HCT116 (cell line): ENCODE data around the gene BACE1. TPM values are rescaled to one million over a fixed set of nuclear protein-coding genes. Genes with fewer than 3 reads are reported as not detected.

Source experiments
- ATAC-seq: fragments of 200-7000 bp; cut with Tn5 transposase; 2 replicates; pipeline ENCODE4 v1.9.1; 2020; ENCODE audit warnings: mild to moderate bottlenecking, moderate library complexity
- BruUV-seq: library from RNA; stranded (reverse); fragments of 400-500 nt; replicated peaks from 2 replicates; lab custom pipeline; 2021; lab: Mats Ljungman, UMichigan
- CTCF ChIA-PET: fragments of 300-600 bp; sonication (Branson Sonifier 250); formaldehyde crosslinking; loops from one replicate; lab custom pipeline; 2021; ENCODE audit warnings: antibody characterized with exemption; lab: Charles Lee
- POLR2A ChIA-PET: fragments of 300-600, 350-600 bp; sonication (Branson Sonifier 250); formaldehyde crosslinking; loops from one replicate; lab custom pipeline; 2021; ENCODE audit warnings: antibody characterized with exemption; lab: Charles Lee
- RAD21 ChIA-PET, 2 experiments: fragments of 300-600 bp; sonication (Branson Sonifier 250); formaldehyde crosslinking; loops; one replicate each; lab custom pipeline; 2023; ENCODE audit warnings: low total read pairs in 2 of 2; ENCODE audit not compliant: uncharacterized antibody in 2 of 2, unreplicated experiment in 2 of 2, low non-redundant PET in 1 of 2; lab: Charles Lee
- DNase-seq: peaks from one replicate; pipeline ENCODE4 v3.0.0-alpha.2; 2010; ENCODE audit warnings: low read depth, low spot score
- H2AFZ ChIP-seq: fragments of 200-600 bp; shearing (Covaris generic), sonication (generic); 2 replicates; pipeline ENCODE4 v1.6.1; 2017; ENCODE audit warnings: low read depth, mixed run types, mixed read lengths, antibody characterized with exemption, low read length; ENCODE audit not compliant: poor library complexity, severe bottlenecking
- H3K27ac ChIP-seq: 2 replicates; pipeline ENCODE4 v1.5.1; 2012; ENCODE audit warnings: low read depth, low read length
- H3K27me3 ChIP-seq: fragments of 200-600 bp; sonication (generic); 2 replicates; pipeline ENCODE4 v1.6.1; 2016; ENCODE audit warnings: mixed run types, low read length, mixed read lengths; ENCODE audit not compliant: insufficient read depth
- H3K36me3 ChIP-seq, 2 experiments: fragments of 200-500 bp in 1 of 2; fragments of 200-600 bp in 1 of 2; sonication (Bioruptor generic) in 1 of 2; sonication (generic) in 1 of 2; 2 replicates each; pipeline versions ENCODE4 v1.5.1 to v1.6.1; 2014 to 2016; ENCODE audit warnings: low read length in 2 of 2, inconsistent platforms in 1 of 2, mixed read lengths in 1 of 2, mixed run types in 1 of 2; ENCODE audit not compliant: insufficient read depth in 2 of 2, control insufficient read depth in 1 of 2
- H3K4me1 ChIP-seq, 2 experiments: fragments of 200-600 bp in 1 of 2; sonication (generic) in 1 of 2; 2 replicates each; pipeline versions ENCODE4 v1.5.1 to v1.6.1; 2012 to 2017; ENCODE audit warnings: low read length in 2 of 2, inconsistent platforms in 1 of 2, mild to moderate bottlenecking in 1 of 2, mixed read lengths in 1 of 2, mixed run types in 1 of 2, moderate library complexity in 1 of 2; ENCODE audit not compliant: insufficient read depth in 2 of 2, control insufficient read depth in 1 of 2
- H3K4me2 ChIP-seq: fragments of 200-600 bp; sonication (generic); 2 replicates; pipeline ENCODE4 v1.6.1; 2017; ENCODE audit warnings: mixed run types, low read length, mixed read lengths
- H3K4me3 ChIP-seq, 2 experiments: fragments of 200-600 bp in 1 of 2; sonication (generic) in 1 of 2; replicated peaks in 1 of 2; 2 replicates each; pipeline ENCODE4 v1.5.1; 2011 to 2016; ENCODE audit warnings: low read length in 2 of 2, control low read depth in 1 of 2, low read depth in 1 of 2, mild to moderate bottlenecking in 1 of 2, mixed read lengths in 1 of 2, mixed run types in 1 of 2
- H3K79me2 ChIP-seq: fragments of 200-600 bp; sonication (generic); 2 replicates; pipeline ENCODE4 v1.6.1; 2017; ENCODE audit warnings: mild to moderate bottlenecking, mixed run types, low read length, moderate library complexity, mixed read lengths; ENCODE audit not compliant: insufficient read depth
- H3K9ac ChIP-seq: fragments of 200-600 bp; sonication (generic); 2 replicates; pipeline ENCODE4 v1.6.1; 2016; ENCODE audit warnings: low read length, mixed read lengths
- H3K9me2 ChIP-seq: fragments of 200-600 bp; sonication (generic), shearing (Covaris generic); 2 replicates; pipeline ENCODE4 v1.6.1; 2017; ENCODE audit warnings: mixed run types, mild to moderate bottlenecking, moderate library complexity; ENCODE audit not compliant: insufficient read depth
- H3K9me3 ChIP-seq, 2 experiments: fragments of 200-500 bp in 1 of 2; fragments of 200-600 bp in 1 of 2; sonication (Bioruptor generic) in 1 of 2; sonication (generic) in 1 of 2; 2 replicates each; pipeline ENCODE4 v1.6.1; 2014 to 2017; ENCODE audit warnings: low read length in 2 of 2, mixed read lengths in 2 of 2, inconsistent platforms in 1 of 2, low read depth in 1 of 2, mild to moderate bottlenecking in 1 of 2, mixed run types in 1 of 2, moderate library complexity in 1 of 2; ENCODE audit not compliant: control insufficient read depth in 1 of 2, insufficient read depth in 1 of 2
- H4K20me1 ChIP-seq: fragments of 200-600 bp; sonication (generic), shearing (Covaris generic); 2 replicates; pipeline ENCODE4 v1.6.1; 2017; ENCODE audit warnings: mixed run types, mild to moderate bottlenecking, moderate library complexity; ENCODE audit not compliant: insufficient read depth
- CBX3 ChIP-seq: IDR thresholded peaks from 2 replicates; pipeline ENCODE4 v1.6.1; 2012; ENCODE audit warnings: low read depth
- CEBPB ChIP-seq: IDR thresholded peaks from 2 replicates; pipeline ENCODE4 v1.6.1; 2012; ENCODE audit warnings: low read depth
- EZH2phosphoT487 ChIP-seq: fragments of 200-600 bp; IDR thresholded peaks from 2 replicates; pipeline ENCODE4 v1.6.1; 2018; ENCODE audit warnings: antibody characterized with exemption, borderline replicate concordance
- FOSL1 ChIP-seq: IDR thresholded peaks from 2 replicates; pipeline ENCODE4 v1.6.1; 2012; ENCODE audit warnings: low read depth
- JUND ChIP-seq: IDR thresholded peaks from 2 replicates; pipeline ENCODE4 v1.6.1; 2012
- POLR2A ChIP-seq: IDR thresholded peaks from 2 replicates; pipeline ENCODE4 v1.7.0; 2011; ENCODE audit warnings: borderline replicate concordance; ENCODE audit not compliant: insufficient read depth, insufficient read length; ENCODE audit errors: extremely low read depth
- POLR2AphosphoS5 ChIP-seq: IDR thresholded peaks from 2 replicates; pipeline ENCODE4 v1.6.1; 2011; ENCODE audit warnings: mild to moderate bottlenecking, low read depth, low read length, moderate library complexity
- SP1 ChIP-seq: IDR thresholded peaks from 2 replicates; pipeline ENCODE4 v1.6.1; 2012; ENCODE audit warnings: low read depth
- SRF ChIP-seq: IDR thresholded peaks from 2 replicates; pipeline ENCODE4 v1.6.1; 2012; ENCODE audit warnings: low read depth
- YY1 ChIP-seq: IDR thresholded peaks from 2 replicates; pipeline ENCODE4 v1.6.1; 2011; ENCODE audit warnings: low read length, low read depth, moderate library complexity, mild to moderate bottlenecking; ENCODE audit not compliant: insufficient replicate concordance; ENCODE audit errors: extremely low read depth
- ZFX ChIP-seq: fragments of 450-650 bp; IDR thresholded peaks from 2 replicates; pipeline ENCODE4 v1.6.1; 2017
- ZNF274 ChIP-seq: fragments of 200-500 bp; sonication (Bioruptor generic); IDR thresholded peaks from 2 replicates; pipeline ENCODE4 v1.6.1; 2014; ENCODE audit warnings: mild to moderate bottlenecking, low read depth, low read length, inconsistent platforms
- intact Hi-C: fragments of 100-400 bp; cut with micrococcal nuclease; formaldehyde crosslinking; loops from 2 replicates; pipeline ENCODE4 v1.10.0; 2022
- total RNA-seq: library from RNA; stranded (reverse); gene quantifications from one replicate; pipeline ENCODE4 v1.2.1, GENCODE V29; 2021; ENCODE audit not compliant: unreplicated experiment
- TF ChIP-seq, protein P1 (sequence below): IDR thresholded peaks from 2 replicates; pipeline ENCODE4 v1.6.1; 2011; ENCODE audit warnings: mild to moderate bottlenecking, low read length, moderate library complexity; ENCODE audit not compliant: insufficient replicate concordance; ENCODE audit errors: extremely low read depth

BACE1 gene
- total RNA-seq, 1 experiment from 2014 or later: 8.5 TPM

GRCh38 chr11:117361432-117361831 lies 45.4 kb upstream of the BACE1 start:
- Histone ChIP-seq H3K36me3 (peaks cover 8 to 11% of the 10 kb centered on the region in 2 experiments; a peak in 2 of 4 replicates), H3K4me1 (no peaks in the 10 kb centered on the region), H3K27ac (no peak overlapping the region), H3K9ac (no peak overlapping the region), H2AFZ (no peak overlapping the region), H3K4me2 (no peak overlapping the region), H3K27me3 (no peaks in the 10 kb centered on the region), H3K79me2 (no peaks in the 10 kb centered on the region), H3K9me2 (no peaks in the 10 kb centered on the region), H3K4me3 (no peak overlapping the region), H3K9me3 (no peaks in the 10 kb centered on the region), H4K20me1 (no peaks in the 10 kb centered on the region)
- CTCF ChIA-PET: no interaction called here
- no TSS peak for BruUV-seq
- no peak for DNase-seq
- no peak for ATAC-seq
- no peak for TF ChIP-seq CEBPB
- no peak for TF ChIP-seq POLR2A
- no peak for TF ChIP-seq SP1
- no peak for TF ChIP-seq SRF
- no peak for TF ChIP-seq ZNF274
- no peak for TF ChIP-seq POLR2AphosphoS5
- no peak for TF ChIP-seq YY1
- TF ChIP-seq CBX3: no peak
- TF ChIP-seq FOSL1: no peak
- TF ChIP-seq, protein P1, sequence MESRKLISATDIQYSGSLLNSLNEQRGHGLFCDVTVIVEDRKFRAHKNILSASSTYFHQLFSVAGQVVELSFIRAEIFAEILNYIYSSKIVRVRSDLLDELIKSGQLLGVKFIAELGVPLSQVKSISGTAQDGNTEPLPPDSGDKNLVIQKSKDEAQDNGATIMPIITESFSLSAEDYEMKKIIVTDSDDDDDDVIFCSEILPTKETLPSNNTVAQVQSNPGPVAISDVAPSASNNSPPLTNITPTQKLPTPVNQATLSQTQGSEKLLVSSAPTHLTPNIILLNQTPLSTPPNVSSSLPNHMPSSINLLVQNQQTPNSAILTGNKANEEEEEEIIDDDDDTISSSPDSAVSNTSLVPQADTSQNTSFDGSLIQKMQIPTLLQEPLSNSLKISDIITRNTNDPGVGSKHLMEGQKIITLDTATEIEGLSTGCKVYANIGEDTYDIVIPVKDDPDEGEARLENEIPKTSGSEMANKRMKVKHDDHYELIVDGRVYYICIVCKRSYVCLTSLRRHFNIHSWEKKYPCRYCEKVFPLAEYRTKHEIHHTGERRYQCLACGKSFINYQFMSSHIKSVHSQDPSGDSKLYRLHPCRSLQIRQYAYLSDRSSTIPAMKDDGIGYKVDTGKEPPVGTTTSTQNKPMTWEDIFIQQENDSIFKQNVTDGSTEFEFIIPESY: no peak
- TF ChIP-seq JUND: no peak
- TF ChIP-seq ZFX: no peak
- no peak for TF ChIP-seq EZH2phosphoT487
- RAD21 ChIA-PET: no interaction called here
- POLR2A ChIA-PET: no interaction called here
- intact Hi-C loops: no loop called here
